GM13977 (cell line): Measurements from ENCODE around the gene ADAM23.
"Not testable (repeated sequence)": the region's sequence is repeated elsewhere in the genome, so short reads cannot be mapped to it uniquely, and the experiment has no call there.

Experiments
- DNase-seq: peaks from one replicate; pipeline ENCODE4 v3.0.0; 2012; ENCODE audit warnings: low spot score
- CTCF ChIP-seq: IDR thresholded peaks from 2 replicates; pipeline ENCODE4 v1.5.1; 2012; ENCODE audit warnings: mild to moderate bottlenecking, control low read depth; ENCODE audit not compliant: insufficient read depth; ENCODE audit errors: extremely low read depth, missing control alignments
- in situ Hi-C: fragments of 300-500 bp; cut with MboI; formaldehyde crosslinking; loops from one replicate; pipeline ENCODE4 v1.12.0; 2022; ENCODE audit warnings: low sequenced_read_pairs, low pct_unique_long_range_greater_than_20kb, mixed read lengths, inconsistent platforms; ENCODE audit not compliant: unreplicated experiment

ADAM23 gene

GRCh38 chr2:206442833-206443734 is at the start of gene ADAM23:
TSS of gene ADAM23 (plus strand) at chr2:206443532. CDS start at chr2:206443867, 335 bp downstream.
- peak; percentile 87 for DNase-seq
- in situ Hi-C loops: no loop called here
- peak; percentile 20 for TF ChIP-seq CTCF

- DNase-seq: no peak
- TF ChIP-seq CTCF: no peak
- in situ Hi-C loops: loop anchor here (25.0 kb wide), 1 partner anchor 391 kb away; no protein-coding TSS in a partner anchor
These were observed 47.1 kb upstream of the ADAM23 start for GRCh38 chr2:206396211-206396610.

- in situ Hi-C loops, DNase-seq: not testable (repeated sequence)
These were observed 40.3 kb upstream of the ADAM23 start for GRCh38 chr2:206402956-206403569.

- in situ Hi-C loops: no loop called here
- no peak for TF ChIP-seq CTCF
- peak; percentile 46 for DNase-seq
These were observed 34.7 kb upstream of the ADAM23 start for GRCh38 chr2:206408323-206409320.

- DNase-seq: no peak
- in situ Hi-C loops: no loop called here
- TF ChIP-seq CTCF: no peak
These were observed 32.6 kb upstream of the ADAM23 start for GRCh38 chr2:206410714-206411113.

GRCh38 chr2:206415618-206416243 is 27.6 kb upstream of the ADAM23 start:
- in situ Hi-C loops: no loop called here
- TF ChIP-seq CTCF: no peak
- DNase-seq: no peak
